Stomach (tissue), 8 donors: Measurements from ENCODE around the gene ELOB. TPM values are rescaled to one million over a fixed set of nuclear protein-coding genes. Genes with fewer than 3 reads are reported as not detected.

ENCODE experiments used
- polyA plus RNA-seq, 3 donors: library from polyadenylated mRNA; stranded (reverse); fragments of 200-250 nt; gene quantifications; one replicate each; pipeline ENCODE4 v1.2.3, GENCODE V29; 2013
- small RNA-seq, 4 donors: library from RNA; depleted of rRNA; stranded (forward); fragments of <200 nt; gene quantifications; one replicate each; pipeline ENCODE3, GENCODE V24; 2016
- total RNA-seq, 5 donors: library from RNA; depleted of rRNA; stranded (reverse); fragments of >200 nt; gene quantifications; one replicate each; pipeline versions ENCODE4 v1.1.0 to v1.2.3, GENCODE V29; 2014 to 2016
- donor health status: healthy with polysubstance abuse.
- donor health status: Bipolar disorder and iron deficiency.
- donor health status: healthy.

ELOB gene
- total and polyA plus RNA-seq, 8 donors = 68.1 to 713 (median 231) TPM

Small RNA genes lying within 50 kb of the gene (small RNA-seq; reads per million reads assigned to genes)
- gene SNORA3C = 0 reads per million in 4 donors

Other genes with a start within 250 kb of the ELOB start
- under 1 TPM in 1 of 5 donors, not detected in 4; 0.58 TPM for gene CEMP1, start 245.9 kb downstream of the ELOB start, total RNA-seq
- under 1 TPM in 2 of 3 donors, not detected in 1; 0.43 to 0.61 TPM for gene CEMP1, start 245.9 kb downstream of the ELOB start, polyA plus RNA-seq
- gene PDPK1, start 239.3 kb downstream of the ELOB start, total RNA-seq = 10 to 100 TPM; 18.7 to 86.9 (median 33.4) TPM
- 10 to 100 TPM in 1 of 3 donors, 1 to 10 TPM in 2; 7.0 to 18.3 (median 9.2) TPM for gene PDPK1, start 239.3 kb downstream of the ELOB start, polyA plus RNA-seq
- 10 to 100 TPM in 4 of 5 donors, under 1 TPM in 1; 0.89 to 45.6 (median 27.2) TPM for gene KCTD5, start 94.8 kb downstream of the ELOB start, total RNA-seq
- 10 to 100 TPM; 14.4 to 28.6 (median 14.7) TPM for gene KCTD5, start 94.8 kb downstream of the ELOB start, polyA plus RNA-seq
- gene PRSS27, start 57.1 kb downstream of the ELOB start, total RNA-seq = under 1 TPM in 1 of 5 donors, not detected in 4; 0.55 TPM
- 10 to 100 TPM in 1 of 3 donors, under 1 TPM in 2; 0.50 to 74.4 (median 0.76) TPM for gene PRSS27, start 57.1 kb downstream of the ELOB start, polyA plus RNA-seq
- 1,000 to 10,000 TPM in 2 of 5 donors, 100 to 1,000 TPM in 3; 142 to 2,165 (median 929) TPM for gene SRRM2, start 24.6 kb downstream of the ELOB start, total RNA-seq
- gene SRRM2, start 24.6 kb downstream of the ELOB start, polyA plus RNA-seq = 100 to 1,000 TPM; 151 to 384 (median 321) TPM
- gene PRSS33, start 10.3 kb upstream of the ELOB start, total RNA-seq = not detected
- not detected for gene PRSS33, start 10.3 kb upstream of the ELOB start, polyA plus RNA-seq
- not detected for gene PRSS41, start 21.2 kb upstream of the ELOB start, total RNA-seq
- not detected for gene PRSS41, start 21.2 kb upstream of the ELOB start, polyA plus RNA-seq
- gene PRSS21, start 40.0 kb upstream of the ELOB start, total RNA-seq = 1 to 10 TPM in 1 of 5 donors, not detected in 4; 1.1 TPM
- 1 to 10 TPM in 1 of 3 donors, under 1 TPM in 2; 0.50 to 2.9 (median 0.65) TPM for gene PRSS21, start 40.0 kb upstream of the ELOB start, polyA plus RNA-seq
- 10 to 100 TPM in 2 of 5 donors, not detected in 3; 15.6 to 39.0 TPM for gene ZG16B, start 53.0 kb upstream of the ELOB start, total RNA-seq
- 10 to 100 TPM; 13.0 to 35.4 (median 22.3) TPM for gene ZG16B, start 53.0 kb upstream of the ELOB start, polyA plus RNA-seq
- 10 to 100 TPM in 2 of 5 donors, 1 to 10 TPM in 2, not detected in 1; 1.8 to 33.2 (median 9.8) TPM for gene PRSS22, start 80.9 kb upstream of the ELOB start, total RNA-seq
- gene PRSS22, start 80.9 kb upstream of the ELOB start, polyA plus RNA-seq = 10 to 100 TPM in 2 of 3 donors, 1 to 10 TPM in 1; 5.2 to 62.2 (median 22.7) TPM
- 10 to 100 TPM; 19.6 to 76.4 (median 52.4) TPM for gene FLYWCH2, start 105.9 kb upstream of the ELOB start, total RNA-seq
- gene FLYWCH2, start 105.9 kb upstream of the ELOB start, polyA plus RNA-seq = 10 to 100 TPM; 30.1 to 43.4 (median 39.0) TPM
- gene FLYWCH1, start 134.7 kb upstream of the ELOB start, total RNA-seq = 100 to 1,000 TPM in 1 of 5 donors, 10 to 100 TPM in 4; 10.5 to 121 (median 26.5) TPM
- 10 to 100 TPM in 2 of 3 donors, 1 to 10 TPM in 1; 8.1 to 18.1 (median 12.0) TPM for gene FLYWCH1, start 134.7 kb upstream of the ELOB start, polyA plus RNA-seq
- under 1 TPM in 1 of 5 donors, not detected in 4; 0.37 TPM for gene KREMEN2, start 187.0 kb upstream of the ELOB start, total RNA-seq
- gene KREMEN2, start 187.0 kb upstream of the ELOB start, polyA plus RNA-seq = 1 to 10 TPM in 1 of 3 donors, not detected in 2; 1.1 TPM
- gene PAQR4, start 192.1 kb upstream of the ELOB start, total RNA-seq = 10 to 100 TPM in 2 of 5 donors, 1 to 10 TPM in 3; 4.8 to 43.2 (median 8.4) TPM
- gene PAQR4, start 192.1 kb upstream of the ELOB start, polyA plus RNA-seq = 10 to 100 TPM in 2 of 3 donors, 1 to 10 TPM in 1; 2.7 to 15.3 (median 10.9) TPM
- gene PKMYT1, start 203.2 kb upstream of the ELOB start, total RNA-seq = 10 to 100 TPM in 2 of 5 donors, 1 to 10 TPM in 3; 2.4 to 19.3 (median 9.6) TPM
- gene PKMYT1, start 203.2 kb upstream of the ELOB start, polyA plus RNA-seq = 10 to 100 TPM in 1 of 3 donors, 1 to 10 TPM in 2; 1.8 to 15.9 (median 9.5) TPM
- not detected for gene CLDN9, start 235.6 kb upstream of the ELOB start, total RNA-seq
- gene CLDN9, start 235.6 kb upstream of the ELOB start, polyA plus RNA-seq = under 1 TPM in 2 of 3 donors, not detected in 1; 0.28 to 0.31 TPM
- not detected for gene CLDN6, start 240.9 kb upstream of the ELOB start, total RNA-seq
- not detected for gene CLDN6, start 240.9 kb upstream of the ELOB start, polyA plus RNA-seq
- gene TNFRSF12A, start 243.1 kb upstream of the ELOB start, total RNA-seq = 100 to 1,000 TPM in 2 of 5 donors, 10 to 100 TPM in 2, 1 to 10 TPM in 1; 1.8 to 134 (median 77.2) TPM
- 100 to 1,000 TPM in 1 of 3 donors, 10 to 100 TPM in 2; 20.3 to 117 (median 25.8) TPM for gene TNFRSF12A, start 243.1 kb upstream of the ELOB start, polyA plus RNA-seq
- 10 to 100 TPM; 11.0 to 94.7 (median 21.7) TPM for gene HCFC1R1, start 246.7 kb upstream of the ELOB start, total RNA-seq
- gene HCFC1R1, start 246.7 kb upstream of the ELOB start, polyA plus RNA-seq = 100 to 1,000 TPM in 2 of 3 donors, 10 to 100 TPM in 1; 71.7 to 128 (median 102) TPM
- gene THOC6, start 246.8 kb upstream of the ELOB start, total RNA-seq = 10 to 100 TPM in 4 of 5 donors, not detected in 1; 10.5 to 97.9 (median 22.2) TPM
- gene THOC6, start 246.8 kb upstream of the ELOB start, polyA plus RNA-seq = 10 to 100 TPM; 15.3 to 39.0 (median 32.8) TPM